GM12872 (cell line): Measurements from ENCODE around the gene SNCB.

Source experiments
- CTCF ChIP-seq: IDR thresholded peaks from 3 replicates; pipeline ENCODE4 v1.5.1; 2011; ENCODE audit warnings: low read depth, mild to moderate bottlenecking, low read length, moderate library complexity; ENCODE audit not compliant: insufficient read depth

SNCB gene

GRCh38 chr5:176594554-176594953 is 35.8 kb downstream of the SNCB start:
- TF ChIP-seq CTCF = no peak

DNA sequence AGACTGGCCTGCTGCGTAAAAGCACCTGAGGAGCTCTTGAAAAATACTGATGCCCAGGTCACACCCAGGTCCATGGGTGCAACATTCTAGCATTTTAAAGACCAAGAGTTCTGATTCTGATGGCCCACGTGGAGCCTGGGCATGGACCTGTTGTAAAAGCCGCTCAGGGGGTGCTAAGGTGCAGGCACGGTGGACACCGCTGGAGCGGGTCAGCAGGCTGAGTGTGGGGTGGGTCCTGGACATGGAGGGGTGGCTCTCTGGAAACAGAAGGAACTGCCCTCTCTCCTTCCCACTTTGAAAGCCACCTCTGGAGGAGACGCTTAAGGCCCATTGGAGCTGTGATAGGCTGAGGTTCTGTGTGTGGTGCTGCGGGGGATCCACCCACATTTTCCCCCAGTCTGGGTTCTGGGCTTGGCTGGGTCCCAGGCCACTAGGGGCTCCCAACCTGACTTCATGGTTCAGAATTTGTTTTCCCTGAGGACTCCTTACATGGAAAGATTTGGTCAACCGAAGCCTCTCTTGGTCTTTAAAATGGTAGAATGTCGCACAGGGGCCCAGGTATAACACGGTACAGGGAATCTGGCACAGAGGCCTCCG is 37.0 kb downstream of the SNCB start:
- TF ChIP-seq CTCF = no peak; the same call in 2 of the 3 replicates

DNA sequence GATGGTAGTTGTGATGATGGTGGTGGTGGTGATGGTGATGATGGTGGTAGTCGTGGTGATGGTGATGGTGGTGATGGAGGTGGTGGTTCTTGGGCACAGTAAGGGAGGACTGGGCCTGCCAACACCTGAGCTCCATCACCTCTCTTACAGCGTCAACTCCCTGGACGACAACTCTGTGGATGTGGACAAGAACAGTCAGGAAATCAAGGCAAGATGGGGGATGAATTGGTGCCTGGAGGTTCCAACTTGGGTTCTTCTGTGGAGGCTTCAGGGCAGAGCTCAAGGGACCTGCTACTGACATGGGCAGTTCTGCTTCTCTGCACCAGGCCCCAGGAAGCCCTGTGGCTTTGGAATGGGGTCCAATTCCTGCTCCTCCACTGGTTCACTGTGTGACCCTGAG is 37.8 kb downstream of the SNCB start:
- TF ChIP-seq CTCF = no peak

GRCh38 chr5:176590035-176590717 is 40.2 kb downstream of the SNCB start:
- TF ChIP-seq CTCF = no peak

- TF ChIP-seq CTCF = no peak
These were observed 41.1 kb downstream of the SNCB start for GRCh38 chr5:176589039-176589769.

DNA sequence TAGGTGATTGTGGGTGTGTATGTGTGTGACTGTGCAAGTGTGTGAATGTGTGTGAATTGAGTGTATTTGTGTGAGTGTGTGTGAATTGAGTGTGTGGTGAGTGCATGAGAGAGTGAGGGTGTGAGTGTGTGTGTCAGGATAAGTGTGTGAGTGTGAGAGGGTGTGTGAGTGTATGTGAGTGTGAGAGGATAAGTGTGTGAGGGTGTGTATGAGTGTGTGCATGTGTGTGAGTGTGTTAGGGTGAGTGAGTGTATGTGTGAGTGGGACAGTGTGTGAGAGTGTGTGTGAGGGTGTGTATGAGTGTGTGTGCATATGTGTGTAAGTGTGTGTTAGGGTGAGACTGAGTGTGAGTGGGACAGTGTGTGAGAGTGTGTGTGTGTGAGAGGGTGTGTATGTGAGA is 42.0 kb downstream of the SNCB start:
- no peak for TF ChIP-seq CTCF

GRCh38 chr5:176587398-176587797 is 42.9 kb downstream of the SNCB start:
- TF ChIP-seq CTCF = no peak
